Activated CD4-positive, alpha-beta T cell treated with anti-CD3 and anti-CD28 coated beads, Interleukin-10, Interleukin-2, amounts not matched to agents 100 ng/mL and 50 ng/mL, durations not matched to agents 16 hours and 8 hours (primary cell): ENCODE results near the gene SLC7A6OS.
A peak's percentile ranks its signal among the peaks of the same experiment; 100 is the strongest.
"Not testable (repeated sequence)": the region's sequence is repeated elsewhere in the genome, so short reads cannot be mapped to it uniquely, and the experiment has no call there.

Experiments
- DNase-seq: peaks from one replicate; pipeline ENCODE4 v3.0.0-alpha.2; 2020

SLC7A6OS gene

DNA sequence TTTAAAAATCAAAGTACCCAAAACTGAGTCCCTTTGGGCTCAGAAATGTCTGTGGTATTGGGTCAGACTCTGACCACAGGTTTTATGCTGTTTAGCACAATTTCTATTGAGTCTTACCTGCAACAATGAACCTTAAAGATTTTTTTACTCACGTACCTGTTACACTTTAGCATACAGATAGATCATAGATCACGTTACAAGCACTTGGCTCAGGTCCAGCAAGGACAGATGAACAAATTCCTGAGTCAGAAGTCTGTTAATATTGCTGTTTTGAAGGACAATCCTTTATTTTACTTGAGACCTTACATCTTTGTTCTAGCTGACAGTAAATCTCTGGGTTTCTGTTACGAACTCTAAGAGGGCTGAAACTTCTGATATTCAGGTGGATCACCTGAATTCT, 12.8 kb downstream of the SLC7A6OS start:
- DNase-seq, result no peak

DNA sequence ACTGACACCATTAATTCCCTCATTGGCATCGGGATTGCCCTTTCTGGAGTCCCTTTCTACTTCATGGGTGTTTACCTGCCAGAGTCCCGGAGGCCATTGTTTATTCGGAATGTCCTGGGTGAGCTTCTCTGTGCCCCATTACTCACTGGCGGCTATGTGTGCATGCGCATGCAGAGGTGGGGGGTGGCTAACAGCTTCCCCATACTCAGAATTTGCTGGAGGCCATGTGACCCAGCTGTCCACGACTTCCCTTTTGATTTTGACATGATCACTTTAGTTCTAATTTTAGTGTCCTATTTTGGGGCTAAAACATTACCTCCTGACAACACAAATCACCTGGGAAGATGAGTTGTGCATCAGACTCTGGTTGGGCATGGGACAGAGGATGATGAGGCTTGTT, 14.1 kb downstream of the SLC7A6OS start:
- no peak for DNase-seq

DNA sequence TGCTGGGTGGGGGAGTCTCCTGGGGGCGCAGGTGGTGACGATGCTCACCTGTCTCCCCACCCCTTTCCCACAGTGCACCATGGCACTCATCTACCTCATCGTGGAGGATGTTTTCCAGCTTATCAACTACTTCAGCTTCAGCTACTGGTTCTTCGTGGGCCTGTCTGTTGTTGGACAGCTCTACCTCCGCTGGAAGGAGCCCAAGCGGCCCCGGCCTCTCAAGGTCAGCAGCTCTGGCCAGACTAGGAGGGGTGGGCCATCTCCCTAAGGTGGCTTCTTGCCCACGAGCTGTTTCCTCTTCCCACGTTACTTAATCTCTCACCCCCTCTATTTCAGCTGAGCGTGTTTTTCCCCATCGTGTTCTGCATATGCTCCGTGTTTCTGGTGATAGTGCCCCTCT, 14.5 kb downstream of the SLC7A6OS start:
- DNase-seq, result no peak

DNA sequence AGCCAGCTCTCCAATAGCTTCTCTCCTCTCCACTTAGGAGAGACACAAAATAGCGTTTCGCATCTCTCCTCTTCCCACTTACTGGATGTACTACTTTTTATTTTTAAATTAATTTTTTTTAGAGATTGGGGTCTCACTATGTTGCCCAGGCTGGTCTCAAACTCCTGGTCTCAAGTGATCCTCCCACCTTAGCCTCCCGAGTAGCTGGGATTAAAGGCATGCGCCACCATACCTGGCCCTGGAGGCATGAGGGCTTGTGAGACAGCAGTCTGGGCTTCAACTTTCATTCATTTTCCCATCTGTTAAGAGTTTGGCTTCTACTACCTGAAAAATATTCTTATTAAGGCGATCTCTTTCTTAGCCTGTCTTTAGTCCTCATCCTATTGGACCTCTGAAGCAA, 18.3 kb downstream of the SLC7A6OS start:
- no peak for DNase-seq

DNA sequence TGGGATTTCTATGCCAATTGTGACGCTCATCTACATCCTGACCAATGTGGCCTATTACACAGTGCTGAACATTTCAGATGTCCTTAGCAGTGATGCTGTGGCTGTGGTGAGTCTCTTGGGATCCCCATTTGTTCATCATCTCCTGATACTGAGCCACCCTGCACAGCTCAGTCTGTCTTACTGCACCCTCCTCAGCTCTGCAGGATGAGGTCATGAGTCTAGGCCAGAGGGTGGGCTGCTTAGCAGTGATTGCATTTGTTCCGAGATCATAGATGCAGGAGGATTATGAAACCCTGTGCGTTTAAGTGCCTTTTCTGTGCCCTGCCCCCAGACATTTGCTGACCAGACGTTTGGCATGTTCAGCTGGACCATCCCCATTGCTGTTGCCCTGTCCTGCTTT, 19.5 kb downstream of the SLC7A6OS start:
- no peak for DNase-seq

DNA sequence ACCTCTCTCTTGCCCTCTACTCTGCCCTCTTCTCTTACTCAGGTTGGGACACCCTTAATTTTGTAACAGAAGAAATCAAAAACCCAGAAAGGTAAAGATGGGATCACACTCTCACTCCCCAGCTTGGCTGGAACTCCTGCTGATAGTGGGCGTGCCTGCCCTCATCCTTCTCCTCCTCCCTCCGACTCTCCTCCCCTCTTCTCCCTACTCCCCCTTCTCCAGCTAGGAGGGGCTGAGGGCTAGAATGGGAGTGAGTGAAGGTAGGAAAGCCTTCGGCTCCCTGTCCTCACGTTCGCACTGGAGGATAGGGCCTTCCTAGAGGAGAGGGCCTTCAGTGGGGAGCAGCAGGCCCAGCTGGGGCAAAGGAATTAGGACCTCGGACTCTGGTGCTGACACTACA, 20.3 kb downstream of the SLC7A6OS start:
- DNase-seq, result no peak

DNA sequence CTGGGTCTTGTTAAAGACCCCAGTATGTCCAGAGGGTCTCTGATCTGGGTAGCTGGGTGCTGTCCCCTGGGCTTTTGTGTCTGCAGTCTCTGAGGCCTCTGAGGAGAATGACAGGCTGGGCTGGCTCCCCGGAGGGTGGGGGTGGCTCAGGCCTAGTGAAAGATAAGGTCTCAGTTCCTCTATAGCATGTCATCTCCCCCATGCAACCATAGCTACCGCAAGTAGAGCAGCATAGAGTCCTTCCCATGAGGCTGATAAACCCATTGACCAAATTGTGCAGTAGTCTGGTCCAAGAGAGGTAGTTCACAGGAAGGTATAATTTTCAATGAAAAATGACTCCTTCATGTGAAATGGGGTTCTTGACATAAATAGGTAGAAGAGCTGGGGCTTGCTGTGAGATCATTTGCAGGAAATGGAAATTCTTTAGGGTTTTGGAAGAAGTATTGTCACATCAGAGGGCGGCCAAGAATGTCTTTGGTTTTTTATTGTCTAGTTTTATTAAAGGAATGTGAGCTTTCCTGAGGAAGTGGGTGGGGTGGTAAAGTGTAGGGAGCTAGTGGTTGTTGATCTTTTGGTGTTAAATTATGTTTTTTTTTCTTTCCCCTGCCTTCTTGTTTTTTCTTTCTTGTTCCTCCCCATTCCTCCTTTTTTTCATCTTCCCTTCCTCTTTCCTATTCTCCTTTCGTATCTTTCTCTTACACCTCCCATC, 21.0 kb downstream of the SLC7A6OS start:
- DNase-seq, result peak; percentile 37

DNA sequence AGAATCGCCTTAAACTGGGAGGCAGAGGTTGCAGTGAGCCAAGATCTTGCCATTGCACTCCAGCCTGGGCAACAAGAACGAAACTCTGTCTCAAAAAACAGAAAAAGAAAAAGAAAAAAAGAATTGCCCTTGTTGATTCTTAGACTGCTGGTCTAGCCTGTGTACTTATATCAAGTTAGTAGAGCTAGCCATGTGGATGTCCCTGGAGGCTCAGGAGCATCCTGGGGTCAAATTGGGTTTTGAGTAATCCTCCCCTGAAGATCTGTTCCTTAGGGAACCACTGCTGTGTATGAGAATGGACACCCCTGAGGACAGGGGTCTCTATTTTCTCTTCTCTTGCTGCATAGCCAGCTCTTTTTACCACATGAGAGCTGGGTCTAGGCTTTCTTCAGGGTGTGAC, 21.5 kb downstream of the SLC7A6OS start:
- no peak for DNase-seq

DNA sequence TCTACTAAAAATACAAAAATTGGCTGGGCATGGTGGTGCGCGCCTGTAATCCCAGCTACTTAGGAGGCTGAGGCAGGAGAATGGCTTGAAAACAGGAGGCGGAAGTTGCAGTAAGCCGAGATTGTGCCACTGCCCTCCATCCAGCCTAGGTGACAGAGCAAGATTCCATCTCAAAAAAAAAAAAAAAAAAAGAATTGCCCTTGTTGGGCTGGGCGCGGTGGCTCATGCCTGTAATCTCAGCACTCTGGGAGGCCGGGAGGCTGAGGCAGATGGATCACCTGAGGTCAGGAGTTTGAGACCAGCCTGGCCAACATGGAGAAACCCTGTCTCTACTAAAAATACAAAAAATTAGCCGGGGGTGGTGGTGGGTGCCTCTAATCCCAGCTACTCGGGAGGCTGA, 21.9 kb downstream of the SLC7A6OS start:
- DNase-seq, result not testable (repeated sequence)

DNA sequence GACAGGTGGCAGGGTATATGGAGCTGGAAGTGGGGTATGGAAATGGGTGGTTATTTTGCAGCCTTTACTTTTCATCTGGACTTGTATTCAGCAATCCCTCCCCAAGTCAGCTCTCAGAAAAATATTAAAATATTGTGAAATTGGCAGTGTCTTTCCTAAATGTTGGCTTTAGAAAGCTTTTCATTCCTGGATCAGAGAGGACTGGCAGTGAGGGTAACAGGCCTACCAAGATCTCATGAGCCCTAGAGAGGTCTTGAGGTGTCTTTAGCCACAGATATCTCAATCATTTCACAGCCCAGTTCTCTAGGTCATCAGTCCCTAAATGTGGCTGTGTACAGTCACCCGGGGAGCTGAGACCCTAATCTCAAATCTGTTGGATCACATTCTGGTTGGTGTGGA, 22.5 kb downstream of the SLC7A6OS start:
- DNase-seq, result no peak

DNA sequence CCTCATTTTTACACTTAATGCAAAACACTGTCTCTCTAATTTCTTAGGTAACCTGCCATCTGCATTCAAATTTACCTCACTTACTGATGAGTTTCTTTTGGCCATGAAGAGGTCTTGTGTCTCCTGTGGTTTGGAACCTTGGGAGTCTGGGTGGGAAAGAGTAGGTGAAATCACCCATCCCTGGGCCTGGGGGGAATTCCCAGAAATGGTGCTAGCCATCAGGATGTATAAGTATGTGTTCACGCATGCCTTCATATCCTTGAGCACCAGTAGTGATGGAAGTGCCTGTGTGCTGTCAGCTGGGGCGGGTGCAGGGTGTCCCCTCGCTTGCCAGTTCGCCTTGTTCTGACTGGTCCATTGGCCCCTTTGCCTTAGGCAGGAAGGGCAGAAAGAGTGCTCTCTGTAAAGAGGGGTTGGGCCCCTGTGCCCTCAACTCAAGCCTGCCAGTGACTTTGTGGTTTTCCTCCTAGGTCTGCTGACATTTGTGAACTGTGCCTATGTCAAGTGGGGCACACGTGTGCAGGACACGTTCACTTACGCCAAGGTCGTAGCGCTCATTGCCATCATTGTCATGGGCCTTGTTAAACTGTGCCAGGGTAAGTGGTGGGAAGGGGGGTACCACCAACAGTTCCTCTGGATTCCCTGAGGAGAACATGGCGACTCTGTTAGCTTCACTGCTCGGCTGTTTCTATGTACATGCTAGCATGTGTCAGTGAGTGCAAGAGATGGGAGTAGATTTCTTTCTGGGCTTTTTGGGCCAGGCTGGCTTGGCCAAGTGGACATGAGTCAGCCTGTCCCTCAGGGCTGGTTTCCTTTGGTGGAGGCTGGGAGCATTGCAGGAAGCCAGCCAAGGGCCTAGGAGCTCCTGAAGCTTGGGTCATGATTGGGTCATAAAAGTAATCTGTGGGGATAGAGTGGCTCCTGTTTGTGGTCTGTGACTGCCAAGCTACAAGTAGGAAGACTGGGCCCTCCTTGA, 23.2 kb downstream of the SLC7A6OS start:
- peak; percentile 64 for DNase-seq

DNA sequence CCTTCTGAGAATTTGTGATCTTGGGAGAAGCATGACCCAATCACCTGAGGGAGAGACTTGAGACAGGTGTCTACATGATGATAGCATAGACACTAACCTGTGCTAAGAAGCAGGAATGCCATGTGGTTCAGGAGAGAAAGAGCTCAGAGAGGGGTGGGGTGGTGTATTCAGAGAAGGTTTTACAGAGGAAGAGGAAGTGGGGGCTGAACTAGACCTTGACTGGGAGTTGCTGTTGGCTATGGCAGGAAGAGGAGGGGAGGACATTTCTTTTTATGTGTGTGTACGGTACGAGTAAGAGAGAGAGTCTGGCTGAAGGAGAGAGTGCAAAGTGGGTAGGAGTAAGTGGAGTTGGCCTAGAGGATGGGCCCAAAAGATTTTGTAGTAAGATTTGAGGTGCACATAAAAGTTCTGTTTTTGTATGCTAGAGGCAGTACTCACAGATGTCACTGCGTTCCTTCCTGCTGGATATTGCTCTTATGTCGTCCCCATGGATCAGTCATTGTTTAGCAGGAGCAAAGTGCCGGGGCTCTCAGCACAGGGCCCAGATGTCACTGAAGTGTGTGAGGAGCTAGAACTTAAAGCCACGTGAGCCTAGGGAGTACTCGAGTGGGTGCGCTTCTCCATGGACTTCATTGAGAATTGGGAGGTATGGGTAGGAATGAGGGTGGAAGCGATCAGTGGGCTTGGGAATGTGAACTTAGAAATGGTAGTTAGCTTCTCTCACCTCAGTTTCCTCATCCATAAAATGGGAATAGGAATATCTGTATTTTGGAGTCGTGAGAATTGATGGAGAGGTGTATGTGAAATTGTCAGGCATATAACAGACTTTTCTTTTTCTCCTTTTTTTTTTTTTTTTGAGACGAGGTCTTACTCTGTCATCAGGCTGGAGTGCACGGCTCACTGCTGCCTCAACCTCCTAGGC, 24.3 kb downstream of the SLC7A6OS start:
- peak; percentile 63 for DNase-seq

DNA sequence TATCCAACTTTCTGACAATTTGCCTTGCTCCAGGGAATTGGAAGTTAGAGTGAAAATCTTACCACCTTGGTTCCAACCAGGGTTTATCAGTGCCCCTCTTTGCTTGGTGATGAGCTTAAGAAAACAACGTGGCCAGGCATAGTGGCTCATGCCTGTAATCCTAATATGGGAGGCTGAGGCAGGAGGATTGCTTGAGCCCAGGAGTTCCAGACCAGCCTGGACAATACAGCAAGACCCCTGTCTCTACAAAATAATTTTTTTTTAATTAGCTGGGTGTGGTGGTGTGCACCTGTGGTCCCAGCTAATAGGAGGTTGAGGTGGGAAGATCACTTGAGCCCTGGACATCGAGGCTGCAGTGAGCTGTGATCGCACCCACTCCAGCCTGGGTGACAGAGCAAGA, 25.1 kb downstream of the SLC7A6OS start:
- no peak for DNase-seq

DNA sequence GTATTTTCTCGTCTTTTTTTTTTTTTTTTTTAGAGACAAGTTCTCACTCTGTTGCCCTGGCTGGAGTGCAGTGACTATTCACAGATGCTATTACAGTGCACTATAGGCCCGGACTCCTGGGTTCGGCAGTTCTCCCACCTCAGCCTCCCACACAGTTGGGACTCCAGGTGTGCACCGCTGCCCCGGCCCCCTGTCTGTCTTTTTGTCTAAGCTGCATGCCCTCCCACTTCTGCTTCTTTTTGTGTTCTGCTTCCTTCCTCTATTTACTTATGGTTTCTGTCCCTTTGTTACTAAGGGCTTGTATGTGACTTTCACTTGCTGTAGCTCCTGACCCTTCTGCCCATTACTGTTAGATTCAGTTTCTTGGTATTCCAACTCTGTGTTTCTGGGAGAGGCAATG, 25.9 kb downstream of the SLC7A6OS start:
- DNase-seq, result no peak

DNA sequence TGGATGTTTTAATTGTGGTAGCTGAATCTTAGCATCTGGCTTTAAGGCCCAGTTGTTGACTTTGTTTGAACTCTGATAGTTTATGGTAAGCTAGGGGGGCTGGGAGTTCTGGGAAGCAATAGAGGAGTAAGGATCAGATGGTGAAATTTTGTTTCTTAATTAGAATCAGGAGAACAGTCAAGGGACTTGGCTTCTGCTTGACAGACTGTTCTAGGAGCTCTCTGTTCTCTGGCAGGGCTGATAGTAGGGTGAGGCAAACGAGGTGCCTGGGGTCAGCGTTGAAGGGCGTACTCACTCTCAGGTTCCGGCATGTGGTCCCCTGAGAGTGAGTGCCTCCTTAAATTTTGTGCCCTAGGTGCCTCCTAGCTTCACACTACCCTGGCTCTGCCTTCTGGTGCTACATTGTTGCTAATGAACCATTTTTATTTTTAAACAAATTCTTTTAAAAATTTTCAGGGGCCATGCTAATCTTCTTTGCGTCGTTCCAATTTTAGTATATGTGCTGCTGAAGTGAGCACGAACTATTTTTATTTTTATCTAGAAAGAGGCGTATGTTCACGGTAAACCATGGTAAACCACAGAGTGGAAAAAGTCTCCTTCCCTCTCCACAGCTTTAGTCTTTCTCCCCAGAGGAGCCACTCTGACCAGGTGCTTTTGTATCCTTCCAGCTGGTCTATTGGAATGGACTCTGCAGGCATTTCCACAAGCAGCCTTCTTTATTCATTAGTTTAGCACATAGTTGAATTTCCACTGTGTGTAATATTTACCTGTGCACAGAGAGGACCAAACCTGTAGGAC, 26.7 kb downstream of the SLC7A6OS start:
- DNase-seq, result no peak

DNA sequence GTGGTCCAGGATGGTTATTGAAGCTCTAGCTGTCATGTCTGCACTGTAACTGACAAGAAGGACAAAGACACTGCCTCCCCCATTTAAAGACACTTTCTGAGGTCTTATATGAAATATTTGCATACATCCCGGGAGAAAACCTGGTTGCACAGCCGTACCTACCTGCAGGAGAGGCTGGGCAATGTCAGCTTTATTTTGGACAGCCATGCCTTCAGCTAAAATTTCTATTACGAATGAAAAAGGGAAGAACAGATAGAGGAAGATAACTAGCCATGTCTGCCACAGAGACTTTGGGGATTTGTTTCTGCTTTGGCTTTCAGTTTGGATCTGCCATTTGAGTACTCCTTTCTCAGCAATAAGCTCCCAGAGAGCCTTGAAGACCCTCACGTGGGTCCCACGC, 27.4 kb downstream of the SLC7A6OS start:
- DNase-seq, result no peak

DNA sequence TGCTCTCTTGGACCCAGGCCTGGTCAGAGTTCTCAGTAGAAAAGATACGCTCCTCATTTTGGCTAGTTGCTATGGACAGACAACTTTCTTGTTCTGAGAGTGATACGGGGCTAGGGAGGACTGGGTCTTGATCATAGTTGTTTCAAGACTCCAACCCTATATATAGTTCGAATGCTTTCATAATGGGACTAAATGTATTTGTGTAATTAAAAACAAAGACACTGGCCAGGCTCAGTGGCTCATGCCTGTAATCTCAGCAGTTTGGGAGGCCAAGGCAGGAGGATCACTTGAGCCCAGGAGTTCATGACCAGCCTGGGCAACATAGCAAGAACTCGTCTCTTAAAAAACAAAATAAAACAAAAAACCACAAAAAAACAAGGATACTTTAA, 28.7 kb downstream of the SLC7A6OS start:
- no peak for DNase-seq

DNA sequence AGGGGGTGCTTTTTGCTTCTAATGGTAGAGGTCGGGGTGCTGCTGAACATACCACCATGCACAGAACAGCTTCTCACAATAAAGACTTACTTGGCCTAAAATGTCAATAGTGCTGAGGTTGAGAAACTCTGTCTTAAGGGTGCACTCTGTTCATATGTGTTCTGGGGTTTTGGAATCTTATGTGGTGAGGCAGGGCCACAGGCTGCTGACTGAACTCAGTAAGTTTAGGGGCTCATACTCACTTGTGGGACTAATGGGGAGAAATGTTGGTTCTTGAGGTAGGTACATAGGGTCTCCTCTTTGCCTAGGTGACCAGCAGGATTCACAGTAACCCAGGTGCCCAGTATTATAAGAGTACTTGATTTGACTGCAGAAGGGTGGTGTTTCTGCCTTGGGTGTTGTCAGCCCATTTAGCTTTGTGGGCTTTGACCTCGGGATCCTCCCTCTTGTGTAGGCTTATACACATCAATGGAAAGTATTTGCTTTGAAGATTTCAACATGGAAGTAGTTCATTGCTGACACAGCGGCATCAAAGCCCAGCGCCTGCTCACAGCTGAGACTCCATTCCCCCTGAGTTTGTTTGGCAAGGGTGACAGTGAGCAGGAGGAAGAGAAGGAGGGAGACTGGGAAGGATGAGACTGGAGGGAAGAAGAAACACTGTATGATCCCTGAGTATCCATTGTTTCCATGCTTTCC, 29.2 kb downstream of the SLC7A6OS start:
- DNase-seq, result no peak

DNA sequence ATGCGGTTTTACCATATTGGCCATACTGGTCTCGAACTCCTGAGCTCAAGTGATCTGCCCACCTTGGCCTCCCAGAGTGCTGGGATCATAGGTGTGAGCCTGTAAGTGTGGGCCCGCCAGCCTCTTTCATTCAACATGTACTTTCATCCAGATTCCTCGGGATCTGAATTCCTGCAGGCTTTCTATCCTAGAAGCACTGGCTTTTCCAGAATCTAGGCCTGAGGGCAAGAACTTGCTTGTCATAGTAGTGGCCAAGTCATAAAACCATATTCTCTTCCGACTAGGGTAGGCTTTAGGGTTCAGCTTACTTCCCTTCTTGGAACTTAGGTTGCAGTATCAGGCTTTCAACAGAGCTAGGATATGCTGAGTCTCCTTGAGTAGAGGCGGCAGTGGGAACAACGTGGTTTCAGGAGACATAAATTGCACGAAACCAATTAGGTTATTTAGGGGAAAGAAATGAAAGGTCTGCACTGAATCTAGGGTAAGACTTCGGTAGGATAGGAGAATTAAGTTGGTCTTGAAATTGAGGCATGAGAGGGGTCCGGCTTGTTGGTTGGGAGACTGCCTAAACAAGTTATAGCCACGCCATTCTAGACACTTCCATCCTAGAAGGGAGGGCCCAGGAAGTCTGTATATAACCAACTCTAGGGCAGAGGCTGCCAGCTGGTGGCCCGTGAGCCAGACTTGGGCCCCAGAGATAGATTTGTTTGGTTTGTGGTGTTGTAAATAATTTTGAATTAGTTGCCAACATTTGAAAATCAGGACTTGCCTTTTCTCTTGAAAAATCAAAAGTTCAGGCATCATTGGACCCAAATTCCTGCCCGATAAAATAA, 30.8 kb downstream of the SLC7A6OS start:
- DNase-seq, result no peak

DNA sequence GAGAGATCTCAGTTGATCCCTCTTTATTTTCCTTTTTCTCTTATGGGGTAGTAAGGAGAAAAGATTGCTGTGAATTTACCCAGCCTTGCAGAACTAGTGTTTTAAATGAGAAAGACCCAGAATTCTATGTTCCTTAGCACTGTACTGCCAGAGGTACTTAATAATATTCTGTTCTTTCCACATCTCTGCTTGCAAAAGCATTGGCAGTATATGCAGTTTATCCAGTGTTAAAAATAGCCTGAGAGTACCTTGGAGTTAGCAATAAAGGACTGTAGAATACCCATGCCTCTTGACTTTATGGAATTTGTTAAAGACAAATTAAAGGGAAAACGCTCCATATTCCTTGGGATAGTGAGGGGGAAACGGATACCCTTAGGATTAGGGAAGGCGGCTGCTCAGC, 34.5 kb downstream of the SLC7A6OS start:
- DNase-seq, result no peak
